HepG2 (cell line): ENCODE results near the gene CDC6. TPM values are rescaled to one million over a fixed set of nuclear protein-coding genes. Genes with fewer than 3 reads are reported as not detected.

Experiments used
- ATAC-seq: fragments of 200-7000 bp; cut with Tn5 transposase; 3 replicates; pipeline ENCODE4 v1.9.1; 2020; ENCODE audit warnings: mild to moderate bottlenecking, moderate library complexity
- BruUV-seq: library from RNA; stranded (reverse); fragments of 400-500 nt; replicated peaks from 2 replicates; lab custom pipeline; 2021; lab: Mats Ljungman, UMichigan
- CTCF ChIA-PET: fragments of 300-600 bp; formaldehyde crosslinking; extraction: SDS; loops from one replicate; lab custom pipeline; 2021; ENCODE audit warnings: low total read pairs, inconsistent platforms, low intra/inter-chr PET ratio; lab: Yijun Ruan, JAX
- POLR2A ChIA-PET: fragments of 350-600 bp; sonication (Branson Sonifier 250); formaldehyde crosslinking; loops from one replicate; lab custom pipeline; 2020; ENCODE audit warnings: antibody characterized with exemption, inconsistent platforms; lab: Yijun Ruan, JAX
- DNase-seq: peaks from one replicate; pipeline ENCODE4 v3.0.0-alpha.2; 2015; ENCODE audit warnings: low spot score
- FAIRE-seq: peaks from 3 replicates; lab custom pipeline; 2011; peaks lifted over from hg19 to GRCh38; lab: Jason Lieb, UNC
- H2AFZ ChIP-seq: one replicate; pipeline ENCODE4 v1.6.1; 2011; ENCODE audit warnings: low read length, inconsistent platforms
- H3K27ac ChIP-seq: fragments of 300-600 bp; 3 replicates; pipeline ENCODE4 v1.8.0; 2011; ENCODE audit warnings: mixed run types, mild to moderate bottlenecking, mixed read lengths, low read length, inconsistent platforms; ENCODE audit not compliant: insufficient read depth; ENCODE audit errors: extremely low read length
- H3K27me3 ChIP-seq, 2 experiments: fragments of 200-600 bp in 1 of 2; 2 replicates in 1 of 2; 3 replicates in 1 of 2; pipeline versions ENCODE4 v1.6.0 to v1.8.0; 2011; ENCODE audit warnings: low read length in 2 of 2, mild to moderate bottlenecking in 2 of 2, moderate library complexity in 2 of 2, inconsistent platforms in 1 of 2; ENCODE audit not compliant: insufficient read depth in 2 of 2, control insufficient read depth in 1 of 2
- H3K36me3 ChIP-seq, 2 experiments: fragments of 200-600 bp in 1 of 2; replicated peaks in 1 of 2; 2 replicates in 1 of 2; 3 replicates in 1 of 2; pipeline versions ENCODE4 v1.5.1 to v1.8.0; 2011; ENCODE audit warnings: low read length in 2 of 2, inconsistent platforms in 1 of 2; ENCODE audit not compliant: insufficient read depth in 2 of 2, control insufficient read depth in 1 of 2
- H3K4me1 ChIP-seq: 2 replicates; pipeline ENCODE4 v1.5.1; 2012; ENCODE audit warnings: low read length, inconsistent platforms; ENCODE audit not compliant: insufficient read depth
- H3K4me2 ChIP-seq: 2 replicates; pipeline ENCODE4 v1.6.0; 2011; ENCODE audit warnings: low read depth, low read length, inconsistent platforms
- H3K4me3 ChIP-seq, 3 experiments: fragments of 200-600 bp in 1 of 3; sonication (generic), shearing (Covaris generic) in 1 of 3; replicated peaks in 1 of 3; 2 replicates each; pipeline ENCODE4 v1.5.1; 2011 to 2016; ENCODE audit warnings: low read length in 3 of 3, inconsistent platforms in 2 of 3, low read depth in 2 of 3, mild to moderate bottlenecking in 2 of 3, control low read depth in 1 of 3, mixed read lengths in 1 of 3; ENCODE audit not compliant: insufficient read depth in 1 of 3
- H3K79me2 ChIP-seq: one replicate; pipeline ENCODE4 v1.6.1; 2011; ENCODE audit warnings: low read length, inconsistent platforms; ENCODE audit not compliant: insufficient read depth
- H3K9ac ChIP-seq: 2 replicates; pipeline ENCODE4 v1.6.0; 2011; ENCODE audit warnings: mild to moderate bottlenecking, low read depth, low read length, inconsistent platforms; ENCODE audit not compliant: insufficient read depth
- H3K9me3 ChIP-seq: 2 replicates; pipeline ENCODE4 v1.5.1; 2012; ENCODE audit warnings: mild to moderate bottlenecking, low read length
- H4K20me1 ChIP-seq: 2 replicates; pipeline ENCODE4 v1.6.0; 2011; ENCODE audit warnings: inconsistent platforms, mild to moderate bottlenecking, low read length, moderate library complexity; ENCODE audit not compliant: insufficient read depth
- AGO1 ChIP-seq: fragments of 200-400 bp; formaldehyde crosslinking; IDR thresholded peaks from 2 replicates; pipeline ENCODE4 v1.6.1; 2017; ENCODE audit warnings: mild to moderate bottlenecking, low read depth, low read length, moderate library complexity; ENCODE audit not compliant: poor library complexity, severe bottlenecking
- CBX5 ChIP-seq: sonication (generic); formaldehyde crosslinking; IDR thresholded peaks from 2 replicates; pipeline ENCODE4 v1.4.0; 2020; ENCODE audit warnings: missing genetic modification reagents, borderline replicate concordance
- HIVEP1 ChIP-seq: sonication (generic); formaldehyde crosslinking; IDR thresholded peaks from 2 replicates; pipeline ENCODE4 v1.4.0; 2020; ENCODE audit warnings: mild to moderate bottlenecking, missing genetic modification reagents
- HNRNPK ChIP-seq: fragments of 200-400 bp; formaldehyde crosslinking; IDR thresholded peaks from 2 replicates; pipeline ENCODE4 v1.6.1; 2018; ENCODE audit warnings: low read length, low read depth, moderate library complexity, mild to moderate bottlenecking; ENCODE audit not compliant: poor library complexity, severe bottlenecking
- KAT8 ChIP-seq: IDR thresholded peaks from 2 replicates; pipeline ENCODE4 v1.6.1; 2016; ENCODE audit warnings: missing genetic modification reagents, missing compliant biosample characterization
- MLX ChIP-seq: IDR thresholded peaks from 2 replicates; pipeline ENCODE4 v1.6.1; 2016
- MTERF4 ChIP-seq: sonication (generic); formaldehyde crosslinking; IDR thresholded peaks from 2 replicates; pipeline ENCODE4 v1.8.0; 2023; ENCODE audit warnings: mild to moderate bottlenecking, missing genetic modification reagents
- NBN ChIP-seq: fragments of 450-650 bp; conservative IDR thresholded peaks from 2 replicates; pipeline ENCODE4 v1.6.1; 2017
- RCOR2 ChIP-seq: IDR thresholded peaks from 2 replicates; pipeline ENCODE4 v1.6.1; 2016; ENCODE audit warnings: missing biosample characterization, missing genetic modification reagents
- U2AF2 ChIP-seq: fragments of 200-400 bp; formaldehyde crosslinking; IDR thresholded peaks from 2 replicates; pipeline ENCODE4 v1.6.1; 2017; ENCODE audit warnings: low read depth, mild to moderate bottlenecking, low read length
- ZNF263 ChIP-seq: sonication (generic); formaldehyde crosslinking; IDR thresholded peaks from 2 replicates; pipeline ENCODE4 v1.4.0; 2020; ENCODE audit warnings: missing genetic modification reagents
- WGBS: methylation state at CpG from one replicate; pipeline ENCODE4 v1.1.6; 2017; ENCODE audit warnings: low lambda C conversion rate; 5-methylcytosine and 5-hydroxymethylcytosine counted together
- in situ Hi-C: cut with HindIII; loops from 2 replicates; pipeline ENCODE4 v1.10.0; 2017; ENCODE audit warnings: low pct_unique_long_range_greater_than_20kb; ENCODE audit not compliant: extremely low pct_ligation_motif_present
- intact Hi-C: fragments of 100-400 bp; cut with micrococcal nuclease; formaldehyde crosslinking; loops from one replicate; pipeline ENCODE4 v1.10.0; 2022; ENCODE audit not compliant: unreplicated experiment
- polyA plus RNA-seq, 8 experiments: library from polyadenylated mRNA; depleted of rRNA in 3 of 8; stranded (reverse) in 7 of 8; unstranded in 1 of 8; fragments of >200 nt; fragmentation: Illumina TruSeq in 4 of 8; extraction: Trizol in 4 of 8; gene quantifications; 2 replicates each; pipeline versions ENCODE4 v1.2.1 to v1.2.3, GENCODE V29; 2011 to 2016; ENCODE audit warnings: low read depth in 4 of 8, missing spikeins in 1 of 8, mixed read lengths in 1 of 8; ENCODE audit not compliant: insufficient read depth in 1 of 8
- total RNA-seq, 5 experiments: library from RNA; depleted of rRNA; stranded (reverse); fragments of >200 nt; fragmentation: Illumina TruSeq; extraction: Trizol; gene quantifications; 2 replicates each; pipeline ENCODE4 v1.2.3, GENCODE V29; 2016; ENCODE audit warnings: low read depth in 1 of 5
- TF ChIP-seq, protein P1 (sequence below): sonication (generic); formaldehyde crosslinking; IDR thresholded peaks from 2 replicates; pipeline ENCODE4 v1.4.0; 2020; ENCODE audit warnings: missing genetic modification reagents
- TF ChIP-seq, protein P2 (sequence below): sonication (generic); formaldehyde crosslinking; IDR thresholded peaks from 2 replicates; pipeline ENCODE4 v1.5.0; 2020; ENCODE audit warnings: mild to moderate bottlenecking, missing genetic modification reagents

Gene CDC6
- total and polyA plus RNA-seq, 2 of the 13 experiments (the other 11 are each of a cell fraction or from before 2014, with no cell fraction given): 17.4 to 114 TPM

- POLR2A ChIA-PET: no interaction called here
Measured at GRCh38 chr17:40260528-40260927, 27.2 kb upstream of the CDC6 start.

GRCh38 chr17:40264458-40265185, 23.1 kb upstream of the CDC6 start:
- H2AFZ ChIP-seq: no peak overlapping the region
- no peaks in the 10 kb centered on the region for H3K27me3 ChIP-seq
- H4K20me1 ChIP-seq: no peaks in the 10 kb centered on the region
- FAIRE-seq (no peak), DNase-seq (no peak), ATAC-seq (no peak)
- no TSS peak for BruUV-seq
- ChIA-PET POLR2A (no interaction called here), CTCF (no interaction called here)
- H3K9ac ChIP-seq: no peak overlapping the region
- 96% methylated on average over 19 of the region's 21 CpGs for WGBS
- H3K4me1 ChIP-seq: peaks cover 15% of the 10 kb centered on the region
- H3K9me3 ChIP-seq: no peaks in the 10 kb centered on the region
- H3K4me3 ChIP-seq: no peak overlapping the region
- H3K79me2 ChIP-seq: no peaks in the 10 kb centered on the region
- no peak overlapping the region for H3K27ac ChIP-seq
- intact Hi-C loops: no loop called here
- H3K36me3 ChIP-seq: peaks cover 37 to 61% of the 10 kb centered on the region in 2 experiments
- H3K4me2 ChIP-seq: no peak overlapping the region
- in situ Hi-C loops: no loop called here
- no peak for TF ChIP-seq HNRNPK
- TF ChIP-seq HIVEP1 (CRISPR knock-in tag): no peak
- no peak for TF ChIP-seq MLX (CRISPR knock-in tag)
- TF ChIP-seq CBX5: no peak
- no peak for TF ChIP-seq NBN
- no peak for TF ChIP-seq RCOR2 (CRISPR knock-in tag)
- TF ChIP-seq AGO1: no peak
- TF ChIP-seq, protein P1, sequence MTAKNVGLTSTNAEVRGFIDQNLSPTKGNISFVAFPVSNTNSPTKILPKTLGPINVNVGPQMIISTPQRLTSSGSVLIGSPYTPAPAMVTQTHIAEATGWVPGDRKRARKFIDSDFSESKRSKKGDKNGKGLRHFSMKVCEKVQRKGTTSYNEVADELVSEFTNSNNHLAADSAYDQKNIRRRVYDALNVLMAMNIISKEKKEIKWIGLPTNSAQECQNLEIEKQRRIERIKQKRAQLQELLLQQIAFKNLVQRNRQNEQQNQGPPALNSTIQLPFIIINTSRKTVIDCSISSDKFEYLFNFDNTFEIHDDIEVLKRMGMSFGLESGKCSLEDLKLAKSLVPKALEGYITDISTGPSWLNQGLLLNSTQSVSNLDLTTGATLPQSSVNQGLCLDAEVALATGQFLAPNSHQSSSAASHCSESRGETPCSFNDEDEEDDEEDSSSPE (CRISPR knock-in tag): no peak
- TF ChIP-seq, protein P2, sequence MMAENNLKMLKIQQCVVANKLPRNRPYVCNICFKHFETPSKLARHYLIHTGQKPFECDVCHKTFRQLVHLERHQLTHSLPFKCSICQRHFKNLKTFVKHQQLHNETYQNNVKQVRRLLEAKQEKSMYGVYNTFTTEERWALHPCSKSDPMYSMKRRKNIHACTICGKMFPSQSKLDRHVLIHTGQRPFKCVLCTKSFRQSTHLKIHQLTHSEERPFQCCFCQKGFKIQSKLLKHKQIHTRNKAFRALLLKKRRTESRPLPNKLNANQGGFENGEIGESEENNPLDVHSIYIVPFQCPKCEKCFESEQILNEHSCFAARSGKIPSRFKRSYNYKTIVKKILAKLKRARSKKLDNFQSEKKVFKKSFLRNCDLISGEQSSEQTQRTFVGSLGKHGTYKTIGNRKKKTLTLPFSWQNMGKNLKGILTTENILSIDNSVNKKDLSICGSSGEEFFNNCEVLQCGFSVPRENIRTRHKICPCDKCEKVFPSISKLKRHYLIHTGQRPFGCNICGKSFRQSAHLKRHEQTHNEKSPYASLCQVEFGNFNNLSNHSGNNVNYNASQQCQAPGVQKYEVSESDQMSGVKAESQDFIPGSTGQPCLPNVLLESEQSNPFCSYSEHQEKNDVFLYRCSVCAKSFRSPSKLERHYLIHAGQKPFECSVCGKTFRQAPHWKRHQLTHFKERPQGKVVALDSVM: no peak
- no peak for TF ChIP-seq KAT8 (CRISPR knock-in tag)

More at GRCh38 chr17:40260528-40260927, 27.2 kb upstream of the CDC6 start:
- Histone ChIP-seq H3K27me3 (no peaks in the 10 kb centered on the region), H3K4me1 (no peaks in the 10 kb centered on the region), H3K36me3 (peaks cover 47 to 78% of the 10 kb centered on the region in 2 experiments), H2AFZ (no peak overlapping the region), H3K79me2 (no peaks in the 10 kb centered on the region), H3K4me3 (no peak overlapping the region), H3K27ac (no peak overlapping the region), H3K4me2 (no peak overlapping the region), H4K20me1 (no peaks in the 10 kb centered on the region), H3K9ac (no peak overlapping the region), H3K9me3 (no peaks in the 10 kb centered on the region)
- 97% methylated on average over 7 of the region's 7 CpGs for WGBS
- no peak for TF ChIP-seq U2AF2
- 0 out of 2 replicates have a peak, but pooled peaks have one; percentile 10 for TF ChIP-seq ZNF263
- TF ChIP-seq MTERF4 (CRISPR knock-in tag): no peak
- no TSS peak for BruUV-seq
- FAIRE-seq: no peak
- ATAC-seq: no peak
- no peak for DNase-seq
- CTCF ChIA-PET: no interaction called here
- intact Hi-C loops: no loop called here
- in situ Hi-C loops: no loop called here
